ENCODE data around the gene RBFOX2.

Gene RBFOX2

GRCh38 chr22:36002718-36003260, 25.8 kb downstream of the RBFOX2 start:
- Histone ChIP-seq H3K79me2 (ENCODE audit: insufficient read depth, low read length) (peaks cover 7% of the 10 kb centered on the region), H3K9me3 (ENCODE audit: low read length) (no peaks in the 10 kb centered on the region), H2AFZ (ENCODE audit: low read length) (no peak overlapping the region), H3K4me2 (ENCODE audit: low read length) (no peak overlapping the region), H3K36me3 (ENCODE audit: insufficient read depth, low read length) (0 out of 2 replicates have a peak, but pooled peaks cover 3% of the 10 kb centered on the region), H3K9me2 (ENCODE audit: low read depth, low read length) (no peaks in the 10 kb centered on the region), H3K27me3 (ENCODE audit: insufficient read depth, low read length) (no peaks in the 10 kb centered on the region), H3F3A (ENCODE audit: insufficient read depth, low read length) (no peaks in the 10 kb centered on the region), H3K9ac (ENCODE audit: low read length) (no peak overlapping the region), H3K4me3 (ENCODE audit: low read depth, low read length, poor library complexity, severe bottlenecking) (no peak overlapping the region), H4K20me1 (ENCODE audit: insufficient read depth, low read length) (no peaks in the 10 kb centered on the region), H3K27ac (ENCODE audit: low read depth, low read length, poor library complexity, severe bottlenecking) (no peak overlapping the region), H3K4me1 (ENCODE audit: insufficient read depth, low read length, severe bottlenecking) (peaks cover 12% of the 10 kb centered on the region)
- TF ChIP-seq, protein P1, sequence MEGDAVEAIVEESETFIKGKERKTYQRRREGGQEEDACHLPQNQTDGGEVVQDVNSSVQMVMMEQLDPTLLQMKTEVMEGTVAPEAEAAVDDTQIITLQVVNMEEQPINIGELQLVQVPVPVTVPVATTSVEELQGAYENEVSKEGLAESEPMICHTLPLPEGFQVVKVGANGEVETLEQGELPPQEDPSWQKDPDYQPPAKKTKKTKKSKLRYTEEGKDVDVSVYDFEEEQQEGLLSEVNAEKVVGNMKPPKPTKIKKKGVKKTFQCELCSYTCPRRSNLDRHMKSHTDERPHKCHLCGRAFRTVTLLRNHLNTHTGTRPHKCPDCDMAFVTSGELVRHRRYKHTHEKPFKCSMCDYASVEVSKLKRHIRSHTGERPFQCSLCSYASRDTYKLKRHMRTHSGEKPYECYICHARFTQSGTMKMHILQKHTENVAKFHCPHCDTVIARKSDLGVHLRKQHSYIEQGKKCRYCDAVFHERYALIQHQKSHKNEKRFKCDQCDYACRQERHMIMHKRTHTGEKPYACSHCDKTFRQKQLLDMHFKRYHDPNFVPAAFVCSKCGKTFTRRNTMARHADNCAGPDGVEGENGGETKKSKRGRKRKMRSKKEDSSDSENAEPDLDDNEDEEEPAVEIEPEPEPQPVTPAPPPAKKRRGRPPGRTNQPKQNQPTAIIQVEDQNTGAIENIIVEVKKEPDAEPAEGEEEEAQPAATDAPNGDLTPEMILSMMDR (IDR thresholded peaks at IDR 0.05; ENCODE audit: low read length), result no peak
- no peak for TF ChIP-seq EZH2 (IDR thresholded peaks at IDR 0.05; ENCODE audit: borderline replicate concordance, low read length)

DNA sequence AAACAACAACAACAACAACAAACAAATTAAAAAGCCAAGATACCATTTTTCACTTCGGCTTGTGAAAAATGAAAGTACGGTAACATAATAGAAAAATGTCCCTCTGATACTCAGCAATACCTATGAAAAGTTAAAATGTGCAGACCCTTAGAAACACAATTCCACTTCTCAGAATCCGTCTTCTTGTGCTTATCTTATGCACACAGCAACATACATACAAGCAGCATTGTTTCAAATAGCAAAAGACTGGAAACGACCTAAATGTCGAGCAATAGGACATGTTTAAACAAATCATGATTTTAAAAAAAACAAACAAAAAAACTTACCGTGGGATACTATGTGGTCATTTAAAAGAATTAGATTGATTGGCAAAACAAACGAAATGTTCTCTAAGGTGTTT, 26.5 kb downstream of the RBFOX2 start:
- Histone ChIP-seq H3K27me3 (ENCODE audit: insufficient read depth, low read length) (no peaks in the 10 kb centered on the region), H3K4me2 (ENCODE audit: low read length) (no peak overlapping the region), H4K20me1 (ENCODE audit: insufficient read depth, low read length) (no peaks in the 10 kb centered on the region), H3F3A (ENCODE audit: insufficient read depth, low read length) (no peaks in the 10 kb centered on the region), H3K36me3 (ENCODE audit: insufficient read depth, low read length) (0 out of 2 replicates have a peak, but pooled peaks cover 3% of the 10 kb centered on the region), H2AFZ (ENCODE audit: low read length) (no peak overlapping the region), H3K79me2 (ENCODE audit: insufficient read depth, low read length) (0 out of 2 replicates have a peak, but pooled peaks cover 3% of the 10 kb centered on the region), H3K4me3 (ENCODE audit: low read depth, low read length, poor library complexity, severe bottlenecking) (no peak overlapping the region), H3K9ac (ENCODE audit: low read length) (no peak overlapping the region), H3K9me3 (ENCODE audit: low read length) (no peaks in the 10 kb centered on the region), H3K4me1 (ENCODE audit: insufficient read depth, low read length, severe bottlenecking) (peaks cover 15% of the 10 kb centered on the region), H3K27ac (ENCODE audit: low read depth, low read length, poor library complexity, severe bottlenecking) (no peak overlapping the region), H3K9me2 (ENCODE audit: low read depth, low read length) (no peaks in the 10 kb centered on the region)
- TF ChIP-seq, protein P1 (IDR thresholded peaks at IDR 0.05; ENCODE audit: low read length), result no peak
- TF ChIP-seq EZH2 (IDR thresholded peaks at IDR 0.05; ENCODE audit: borderline replicate concordance, low read length), result no peak

- no peaks in the 10 kb centered on the region for H3K27me3 ChIP-seq (ENCODE audit: insufficient read depth, low read length)
- H3K36me3 ChIP-seq (ENCODE audit: insufficient read depth, low read length), result no peaks in the 10 kb centered on the region; the same call in 1 of the 2 replicates
- H2AFZ ChIP-seq (ENCODE audit: low read length), result no peak overlapping the region
- no peak overlapping the region for H3K4me3 ChIP-seq (ENCODE audit: low read depth, low read length, poor library complexity, severe bottlenecking)
- no peaks in the 10 kb centered on the region for H3K9me3 ChIP-seq (ENCODE audit: low read length)
- H3K4me1 ChIP-seq (ENCODE audit: insufficient read depth, low read length, severe bottlenecking), result peaks cover 21% of the 10 kb centered on the region
- no peaks in the 10 kb centered on the region for H3K9me2 ChIP-seq (ENCODE audit: low read depth, low read length)
- H4K20me1 ChIP-seq (ENCODE audit: insufficient read depth, low read length), result no peaks in the 10 kb centered on the region
- no peaks in the 10 kb centered on the region for H3F3A ChIP-seq (ENCODE audit: insufficient read depth, low read length)
- H3K4me2 ChIP-seq (ENCODE audit: low read length), result no peak overlapping the region
- TF ChIP-seq, protein P1 (IDR thresholded peaks at IDR 0.05; ENCODE audit: low read length), result no peak
- no peak for TF ChIP-seq EZH2 (IDR thresholded peaks at IDR 0.05; ENCODE audit: borderline replicate concordance, low read length)
- H3K79me2 ChIP-seq (ENCODE audit: insufficient read depth, low read length), result no peaks in the 10 kb centered on the region
- H3K9ac ChIP-seq (ENCODE audit: low read length), result no peak overlapping the region
- no peak overlapping the region for H3K27ac ChIP-seq (ENCODE audit: low read depth, low read length, poor library complexity, severe bottlenecking)
These were observed 29.9 kb downstream of the RBFOX2 start for GRCh38 chr22:35998748-35999147.

All from OCI-LY1 (cell line).